ENCODE data around the gene PRDM7.
A peak's percentile ranks its signal among the peaks of the same experiment; 100 is the strongest.

PRDM7 gene

DNA sequence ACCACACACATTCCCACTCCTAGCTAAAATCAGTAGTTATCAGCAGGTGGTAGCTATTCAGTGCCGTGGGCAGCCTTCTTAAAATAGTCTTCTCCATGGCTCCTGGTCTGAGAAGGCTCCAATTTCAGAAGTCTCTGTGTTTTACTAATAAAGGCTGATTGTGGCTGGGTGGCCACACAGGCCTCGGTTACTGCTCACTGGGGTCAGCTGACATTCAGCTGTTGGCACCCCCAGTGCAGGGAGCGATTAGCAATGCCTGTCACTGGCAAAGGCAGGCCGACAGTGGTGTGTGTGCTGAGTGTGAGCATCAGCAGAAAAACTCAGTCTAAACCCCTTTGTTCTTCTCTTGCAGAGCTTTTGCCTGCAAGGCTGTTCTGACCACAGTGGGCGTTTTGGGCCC lies 41.2 kb downstream of the PRDM7 start:
- DNase-seq (ENCODE audit: low read depth) = peak; percentile 78
- H3K4me3 ChIP-seq (ENCODE audit: low read depth, low read length) = no peak overlapping the region
- TF ChIP-seq, protein P1, sequence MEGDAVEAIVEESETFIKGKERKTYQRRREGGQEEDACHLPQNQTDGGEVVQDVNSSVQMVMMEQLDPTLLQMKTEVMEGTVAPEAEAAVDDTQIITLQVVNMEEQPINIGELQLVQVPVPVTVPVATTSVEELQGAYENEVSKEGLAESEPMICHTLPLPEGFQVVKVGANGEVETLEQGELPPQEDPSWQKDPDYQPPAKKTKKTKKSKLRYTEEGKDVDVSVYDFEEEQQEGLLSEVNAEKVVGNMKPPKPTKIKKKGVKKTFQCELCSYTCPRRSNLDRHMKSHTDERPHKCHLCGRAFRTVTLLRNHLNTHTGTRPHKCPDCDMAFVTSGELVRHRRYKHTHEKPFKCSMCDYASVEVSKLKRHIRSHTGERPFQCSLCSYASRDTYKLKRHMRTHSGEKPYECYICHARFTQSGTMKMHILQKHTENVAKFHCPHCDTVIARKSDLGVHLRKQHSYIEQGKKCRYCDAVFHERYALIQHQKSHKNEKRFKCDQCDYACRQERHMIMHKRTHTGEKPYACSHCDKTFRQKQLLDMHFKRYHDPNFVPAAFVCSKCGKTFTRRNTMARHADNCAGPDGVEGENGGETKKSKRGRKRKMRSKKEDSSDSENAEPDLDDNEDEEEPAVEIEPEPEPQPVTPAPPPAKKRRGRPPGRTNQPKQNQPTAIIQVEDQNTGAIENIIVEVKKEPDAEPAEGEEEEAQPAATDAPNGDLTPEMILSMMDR (conservative IDR thresholded peaks at IDR 0.05; ENCODE audit: low read depth, low read length) = no peak

DNA sequence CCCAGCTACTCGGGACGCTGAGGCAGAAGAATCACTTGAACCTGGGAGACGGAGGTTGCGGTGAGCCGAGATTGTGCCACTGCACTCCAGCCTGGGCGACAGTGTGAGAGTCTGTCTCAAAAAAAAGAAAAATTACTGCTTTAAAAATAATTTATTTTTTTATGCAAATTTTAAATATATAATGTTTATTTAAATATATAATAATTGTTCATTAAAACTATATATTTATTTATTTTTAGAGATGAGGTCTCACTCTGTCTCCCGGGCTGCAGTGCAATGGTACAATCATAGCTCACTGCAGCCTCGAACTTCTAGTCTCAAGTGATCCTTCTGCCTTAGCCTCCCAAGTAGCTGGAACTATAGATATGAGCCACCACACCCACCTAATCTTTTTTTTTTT lies 42.6 kb downstream of the PRDM7 start:
- no peak overlapping the region for H3K4me3 ChIP-seq (ENCODE audit: low read depth, low read length)
- DNase-seq (ENCODE audit: low read depth) = no peak
- TF ChIP-seq, protein P1 (conservative IDR thresholded peaks at IDR 0.05; ENCODE audit: low read depth, low read length) = no peak

DNA sequence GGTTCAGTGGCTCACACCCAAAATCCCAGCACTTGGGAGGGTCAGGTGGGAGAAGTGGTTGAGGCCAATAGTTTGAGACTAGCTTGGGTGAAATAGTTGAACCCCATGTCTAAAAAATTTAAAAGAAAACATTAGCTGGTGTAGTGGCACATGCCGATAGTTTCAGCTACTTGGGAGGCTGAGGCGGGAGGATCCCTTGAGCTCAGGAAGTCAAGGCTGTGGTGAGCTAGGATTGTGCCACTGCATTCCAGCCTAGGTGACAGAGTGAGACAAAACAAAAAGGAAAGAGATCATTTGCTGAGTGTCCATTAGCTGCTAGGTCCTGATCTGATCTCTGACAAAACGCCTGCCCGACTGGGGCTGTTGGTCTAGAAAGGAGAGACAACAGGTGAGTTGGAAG lies 43.7 kb downstream of the PRDM7 start:
- no peak for DNase-seq (ENCODE audit: low read depth)
- no peak overlapping the region for H3K4me3 ChIP-seq (ENCODE audit: low read depth, low read length)
- TF ChIP-seq, protein P1 (conservative IDR thresholded peaks at IDR 0.05; ENCODE audit: low read depth, low read length) = no peak

DNA sequence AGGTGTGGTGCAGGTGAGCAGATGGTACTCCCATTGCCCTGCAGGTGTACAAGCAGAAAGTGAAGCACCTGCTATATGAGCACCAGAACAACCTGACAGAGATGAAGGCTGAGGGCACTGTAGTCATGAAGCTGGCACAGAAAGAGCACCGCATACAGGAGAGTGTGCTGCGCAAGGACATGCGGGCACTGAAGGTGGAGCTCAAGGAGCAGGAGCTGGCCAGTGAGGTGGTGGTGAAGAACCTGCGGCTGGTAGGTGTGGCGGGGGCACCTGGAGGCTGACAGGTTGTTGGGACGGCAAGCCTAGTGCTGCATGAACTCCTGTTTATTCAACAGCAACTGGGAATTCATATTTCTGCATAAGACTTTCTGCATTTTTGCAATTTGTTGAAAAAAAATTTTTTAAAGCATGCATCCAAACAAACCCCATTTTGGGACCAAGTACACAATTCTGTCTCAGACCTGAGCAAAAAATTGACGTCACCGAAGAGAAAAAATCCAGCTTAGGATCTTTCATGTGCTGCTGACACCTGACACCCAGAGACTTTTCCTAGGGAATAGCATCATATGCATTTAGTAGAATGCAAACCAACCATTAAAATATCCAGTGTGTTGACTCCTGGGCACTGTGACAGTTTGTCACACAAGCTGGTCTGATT lies 44.3 kb downstream of the PRDM7 start:
- TF ChIP-seq, protein P1 (conservative IDR thresholded peaks at IDR 0.05; ENCODE audit: low read depth, low read length) = no peak
- peak; percentile 29 for DNase-seq (ENCODE audit: low read depth)

DNA sequence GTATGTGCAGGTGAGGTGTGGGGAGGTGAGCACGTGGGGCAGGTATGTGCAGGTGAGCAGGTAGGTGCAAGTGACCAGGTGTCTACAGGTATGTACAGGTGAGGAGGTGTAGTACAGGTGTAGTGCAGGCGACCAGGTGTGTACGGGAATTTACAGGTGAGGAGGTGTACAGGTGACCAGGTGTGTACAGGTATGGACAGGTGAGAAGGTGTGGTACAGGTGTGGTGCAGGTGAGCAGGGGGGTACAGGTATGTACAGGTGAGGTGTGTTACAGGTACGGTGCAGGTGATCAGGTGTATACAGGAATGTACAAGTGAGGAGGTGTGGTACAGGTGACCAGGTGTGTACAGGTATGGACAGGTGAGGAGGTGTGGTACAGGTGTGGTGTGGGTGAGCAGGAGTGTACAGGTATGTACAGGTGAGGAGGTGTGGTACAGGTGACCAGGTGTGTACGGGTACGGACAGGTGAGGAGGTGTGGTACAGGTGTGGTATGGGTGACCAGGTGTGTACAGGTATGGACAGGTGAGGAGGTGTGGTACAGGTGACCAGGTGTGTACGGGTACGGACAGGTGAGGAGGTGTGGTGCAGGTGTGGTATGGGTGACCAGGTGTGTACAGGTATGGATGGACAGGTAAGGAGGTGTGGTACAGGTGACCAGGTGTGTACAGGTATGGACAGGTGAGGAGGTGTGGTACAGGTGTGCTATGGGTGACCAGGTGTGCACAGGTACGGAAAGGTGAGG lies 45.0 kb downstream of the PRDM7 start:
- TF ChIP-seq, protein P1 (conservative IDR thresholded peaks at IDR 0.05; ENCODE audit: low read depth, low read length) = no peak
- no peak overlapping the region for H3K4me3 ChIP-seq (ENCODE audit: low read depth, low read length)
- peak; percentile 43 for DNase-seq (ENCODE audit: low read depth)

More for the DNA sequence above, 44.3 kb downstream of the PRDM7 start:
- no peak overlapping the region for H3K4me3 ChIP-seq (ENCODE audit: low read depth, low read length)

DNA sequence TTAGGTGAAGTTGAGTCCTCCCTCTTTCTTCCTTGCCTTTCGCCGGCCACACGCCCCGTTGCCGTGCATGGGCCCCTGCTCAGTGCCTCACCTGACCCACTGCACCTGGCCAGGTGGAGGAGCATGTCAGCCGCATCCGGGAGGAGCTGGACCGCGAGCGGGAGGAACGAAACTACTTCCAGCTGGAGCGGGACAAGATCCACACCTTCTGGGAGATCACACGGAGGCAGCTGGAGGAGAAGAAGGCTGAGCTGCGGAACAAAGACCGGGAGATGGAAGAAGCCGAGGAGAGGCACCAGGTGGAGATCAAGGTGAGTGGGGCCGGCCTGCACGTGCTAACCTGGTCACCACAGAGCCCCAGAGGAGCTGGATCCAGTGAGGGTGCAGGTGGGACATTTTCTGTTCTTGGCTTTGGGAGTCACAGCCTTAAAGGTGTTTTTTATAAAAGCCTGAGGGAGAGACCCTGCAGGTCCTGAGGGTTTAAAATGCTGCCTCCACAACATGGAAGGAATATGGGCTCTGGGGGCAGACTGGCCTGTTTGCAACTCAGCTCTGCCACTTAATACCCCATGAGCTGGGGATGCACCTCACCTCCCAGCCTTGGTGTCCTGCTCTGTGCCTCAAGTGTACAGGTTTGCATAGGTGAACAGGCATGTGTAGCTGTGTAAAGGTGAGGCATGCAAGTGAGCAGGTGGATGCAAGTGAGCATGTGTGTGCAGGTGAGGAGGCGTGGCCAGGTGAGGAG lies 45.8 kb downstream of the PRDM7 start:
- no peak for DNase-seq (ENCODE audit: low read depth)

More for the DNA sequence above, 45.8 kb downstream of the PRDM7 start:
- no peak overlapping the region for H3K4me3 ChIP-seq (ENCODE audit: low read depth, low read length)
- TF ChIP-seq, protein P1 (conservative IDR thresholded peaks at IDR 0.05; ENCODE audit: low read depth, low read length) = no peak

Measured in choroid plexus epithelial cell (primary cell).